Thyroid gland (tissue), 4 donors: ENCODE results near the gene GTF3C4.

ENCODE experiments used
- CTCF ChIP-seq, 6 experiments: fragments of 200-600 bp in 3 of 6; fragments of 450-650 bp in 3 of 6; sonication (generic) in 3 of 6; IDR thresholded peaks; one replicate each; pipeline ENCODE4 v1.5.1; 2016 to 2019; ENCODE audit warnings: antibody characterized with exemption in 6 of 6, mild to moderate bottlenecking in 2 of 6, inconsistent platforms in 1 of 6, moderate library complexity in 1 of 6
- POLR2A ChIP-seq, 2 donors: fragments of 450-650 bp; IDR thresholded peaks; one replicate each; pipeline ENCODE4 v1.6.1; 2017; ENCODE audit warnings: antibody characterized with exemption in 2 of 2, mild to moderate bottlenecking in 2 of 2, moderate library complexity in 1 of 2

GRCh38 chr9:132708239-132708638 lies 38.0 kb downstream of the GTF3C4 start:
- TF ChIP-seq CTCF (IDR thresholded peaks at IDR 0.05) (no peak), POLR2A (IDR thresholded peaks at IDR 0.05) (no peak)
